HL-60 (cell line): ENCODE results near the gene FAM209B.
A peak's percentile ranks its signal among the peaks of the same experiment; 100 is the strongest.

Experiments
- DNase-seq, 2 experiments: peaks; one replicate each; pipeline ENCODE4 v3.0.0-alpha.2; 2010 to 2020; ENCODE audit warnings: low read depth in 1 of 2, low spot score in 1 of 2
- H3K27ac ChIP-seq: fragments of 250-450 bp; sonication (Bioruptor Pico); replicated peaks from 2 replicates; pipeline ENCODE4 v1.5.1; 2020; ENCODE audit warnings: mild to moderate bottlenecking, moderate library complexity
- H3K27me3 ChIP-seq: fragments of 250-450 bp; sonication (Bioruptor Pico); 2 replicates; pipeline ENCODE4 v1.5.1; 2021; ENCODE audit warnings: mild to moderate bottlenecking, moderate library complexity; ENCODE audit not compliant: insufficient read depth, poor library complexity, severe bottlenecking
- H3K4me3 ChIP-seq: replicated peaks from 2 replicates; pipeline ENCODE4 v1.5.1; 2011; ENCODE audit warnings: mild to moderate bottlenecking, control low read depth, low read length; ENCODE audit not compliant: insufficient read depth
- CTCF ChIP-seq: IDR thresholded peaks from one replicate; pipeline ENCODE4 v1.5.1; 2011; ENCODE audit warnings: low read length, control low read depth, inconsistent platforms; ENCODE audit not compliant: insufficient read depth
- GABPA ChIP-seq: IDR thresholded peaks from 2 replicates; pipeline ENCODE4 v1.6.1; 2012; ENCODE audit warnings: low read depth
- POLR2AphosphoS5 ChIP-seq: IDR thresholded peaks from 2 replicates; pipeline ENCODE4 v1.6.1; 2012; ENCODE audit warnings: low read depth
- REST ChIP-seq: IDR thresholded peaks from 2 replicates; pipeline ENCODE4 v1.6.1; 2012; ENCODE audit warnings: low read depth; ENCODE audit not compliant: insufficient replicate concordance
- SPI1 ChIP-seq: IDR thresholded peaks from 2 replicates; pipeline ENCODE4 v1.6.1; 2012; ENCODE audit warnings: low read depth, mild to moderate bottlenecking, borderline replicate concordance

Gene FAM209B

GRCh38 chr20:56504373-56505005, 28.6 kb upstream of the FAM209B start:
- no peaks in the 10 kb centered on the region for H3K27me3 ChIP-seq
- peak; percentile 28 for TF ChIP-seq CTCF
- no peak for TF ChIP-seq GABPA
- no peak overlapping the region for H3K4me3 ChIP-seq
- no peak overlapping the region for H3K27ac ChIP-seq
- DNase-seq, result no peak

- Histone ChIP-seq H3K27ac (no peak overlapping the region), H3K27me3 (no peaks in the 10 kb centered on the region), H3K4me3 (no peak overlapping the region)
- no peak for DNase-seq
- TF ChIP-seq CTCF, result no peak
- no peak for TF ChIP-seq GABPA
- TF ChIP-seq POLR2AphosphoS5, result no peak
- no peak for TF ChIP-seq REST
- TF ChIP-seq SPI1, result no peak
Measured at GRCh38 chr20:56506103-56506502, 26.9 kb upstream of the FAM209B start.

- DNase-seq, result no peak
- H3K27ac ChIP-seq, result no peak overlapping the region
- H3K27me3 ChIP-seq, result no peaks in the 10 kb centered on the region
- TF ChIP-seq POLR2AphosphoS5 (no peak), CTCF (no peak), REST (no peak), SPI1 (no peak), GABPA (no peak)
- H3K4me3 ChIP-seq, result no peak overlapping the region
Measured at GRCh38 chr20:56511926-56512325, 21.1 kb upstream of the FAM209B start.
